GF-D8 (cell line): ENCODE results near the gene RPUSD1.
A peak's percentile ranks its signal among the peaks of the same experiment; 100 is the strongest.

ENCODE experiments used
- DNase-seq: peaks from one replicate; lab custom pipeline; 2025; lab: John Stamatoyannopoulos, UW

RPUSD1 gene

GRCh38 chr16:818592-818991 is 30.4 kb upstream of the RPUSD1 start:
- DNase-seq: no peak

GRCh38 chr16:818132-818531 is 30.0 kb upstream of the RPUSD1 start:
- DNase-seq: no peak

- no peak for DNase-seq
Measured at GRCh38 chr16:817001-817906, 29.1 kb upstream of the RPUSD1 start.

- DNase-seq: no peak
Measured at GRCh38 chr16:815861-816260, 27.7 kb upstream of the RPUSD1 start.

- DNase-seq: no peak
Measured at GRCh38 chr16:814974-815373, 26.8 kb upstream of the RPUSD1 start.

- no peak for DNase-seq
Measured at GRCh38 chr16:813916-814412, 25.8 kb upstream of the RPUSD1 start.

- no peak for DNase-seq
Measured at GRCh38 chr16:813204-813915, 25.2 kb upstream of the RPUSD1 start.

GRCh38 chr16:808085-808386 is 19.9 kb upstream of the RPUSD1 start:
- no peak for DNase-seq

- DNase-seq: peak; percentile 76
Measured at GRCh38 chr16:807347-808084, 19.3 kb upstream of the RPUSD1 start.

GRCh38 chr16:805474-805873 is 17.3 kb upstream of the RPUSD1 start:
- no peak for DNase-seq

GRCh38 chr16:804193-805048 is 16.2 kb upstream of the RPUSD1 start:
- no peak for DNase-seq

GRCh38 chr16:803754-804080 is 15.5 kb upstream of the RPUSD1 start:
- DNase-seq: no peak

- DNase-seq: no peak
Measured at GRCh38 chr16:802914-803753, 15.0 kb upstream of the RPUSD1 start.

- no peak for DNase-seq
Measured at GRCh38 chr16:802461-802860, 14.3 kb upstream of the RPUSD1 start.

- DNase-seq: no peak
Measured at GRCh38 chr16:801584-802363, 13.6 kb upstream of the RPUSD1 start.

- DNase-seq: no peak
Measured at GRCh38 chr16:800834-801511, 12.8 kb upstream of the RPUSD1 start.

GRCh38 chr16:799948-800833 is 12.0 kb upstream of the RPUSD1 start, which contains the start of gene GNG13:
Gene GNG13, minus strand, starts transcription at chr16:800734. Its CDS starts 1,657 bp downstream, at chr16:799077.
- DNase-seq: no peak
